ENCODE measurements around the gene OSM.

OSM gene

GRCh38 chr22:30294066-30294465 lies 27.4 kb upstream of the OSM start:
- TF ChIP-seq, protein P1, sequence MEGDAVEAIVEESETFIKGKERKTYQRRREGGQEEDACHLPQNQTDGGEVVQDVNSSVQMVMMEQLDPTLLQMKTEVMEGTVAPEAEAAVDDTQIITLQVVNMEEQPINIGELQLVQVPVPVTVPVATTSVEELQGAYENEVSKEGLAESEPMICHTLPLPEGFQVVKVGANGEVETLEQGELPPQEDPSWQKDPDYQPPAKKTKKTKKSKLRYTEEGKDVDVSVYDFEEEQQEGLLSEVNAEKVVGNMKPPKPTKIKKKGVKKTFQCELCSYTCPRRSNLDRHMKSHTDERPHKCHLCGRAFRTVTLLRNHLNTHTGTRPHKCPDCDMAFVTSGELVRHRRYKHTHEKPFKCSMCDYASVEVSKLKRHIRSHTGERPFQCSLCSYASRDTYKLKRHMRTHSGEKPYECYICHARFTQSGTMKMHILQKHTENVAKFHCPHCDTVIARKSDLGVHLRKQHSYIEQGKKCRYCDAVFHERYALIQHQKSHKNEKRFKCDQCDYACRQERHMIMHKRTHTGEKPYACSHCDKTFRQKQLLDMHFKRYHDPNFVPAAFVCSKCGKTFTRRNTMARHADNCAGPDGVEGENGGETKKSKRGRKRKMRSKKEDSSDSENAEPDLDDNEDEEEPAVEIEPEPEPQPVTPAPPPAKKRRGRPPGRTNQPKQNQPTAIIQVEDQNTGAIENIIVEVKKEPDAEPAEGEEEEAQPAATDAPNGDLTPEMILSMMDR (IDR thresholded peaks at IDR 0.05; ENCODE audit: control insufficient read depth, insufficient read depth, low read depth, low read length, missing control alignments) = no peak
- DNase-seq (ENCODE audit: low read depth) = no peak
- H3K4me3 ChIP-seq (ENCODE audit: control insufficient read depth, low read depth, low read length) = no peak overlapping the region

DNA sequence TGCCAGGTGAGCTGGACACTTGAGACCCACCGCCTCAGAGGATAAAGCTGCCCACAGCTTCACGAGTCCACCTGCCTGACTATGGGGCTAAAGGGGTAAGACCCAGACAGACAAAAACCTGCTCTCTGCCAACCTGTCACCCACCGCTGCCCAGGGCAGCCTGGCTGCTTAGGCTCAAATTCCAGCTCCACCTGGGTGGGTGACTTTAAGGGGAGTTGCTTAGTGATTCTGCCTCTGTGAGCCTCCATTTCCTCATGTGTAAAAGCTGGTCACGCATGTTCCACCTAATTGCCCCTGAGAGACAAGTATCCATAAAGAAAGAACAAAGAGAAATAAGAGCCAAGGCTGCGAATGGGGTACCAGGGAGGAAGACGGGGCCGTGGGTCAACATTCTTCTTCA lies 26.4 kb upstream of the OSM start:
- H3K4me3 ChIP-seq (ENCODE audit: control insufficient read depth, low read depth, low read length) = no peak overlapping the region
- TF ChIP-seq, protein P1 (IDR thresholded peaks at IDR 0.05; ENCODE audit: control insufficient read depth, insufficient read depth, low read depth, low read length, missing control alignments) = no peak

DNA sequence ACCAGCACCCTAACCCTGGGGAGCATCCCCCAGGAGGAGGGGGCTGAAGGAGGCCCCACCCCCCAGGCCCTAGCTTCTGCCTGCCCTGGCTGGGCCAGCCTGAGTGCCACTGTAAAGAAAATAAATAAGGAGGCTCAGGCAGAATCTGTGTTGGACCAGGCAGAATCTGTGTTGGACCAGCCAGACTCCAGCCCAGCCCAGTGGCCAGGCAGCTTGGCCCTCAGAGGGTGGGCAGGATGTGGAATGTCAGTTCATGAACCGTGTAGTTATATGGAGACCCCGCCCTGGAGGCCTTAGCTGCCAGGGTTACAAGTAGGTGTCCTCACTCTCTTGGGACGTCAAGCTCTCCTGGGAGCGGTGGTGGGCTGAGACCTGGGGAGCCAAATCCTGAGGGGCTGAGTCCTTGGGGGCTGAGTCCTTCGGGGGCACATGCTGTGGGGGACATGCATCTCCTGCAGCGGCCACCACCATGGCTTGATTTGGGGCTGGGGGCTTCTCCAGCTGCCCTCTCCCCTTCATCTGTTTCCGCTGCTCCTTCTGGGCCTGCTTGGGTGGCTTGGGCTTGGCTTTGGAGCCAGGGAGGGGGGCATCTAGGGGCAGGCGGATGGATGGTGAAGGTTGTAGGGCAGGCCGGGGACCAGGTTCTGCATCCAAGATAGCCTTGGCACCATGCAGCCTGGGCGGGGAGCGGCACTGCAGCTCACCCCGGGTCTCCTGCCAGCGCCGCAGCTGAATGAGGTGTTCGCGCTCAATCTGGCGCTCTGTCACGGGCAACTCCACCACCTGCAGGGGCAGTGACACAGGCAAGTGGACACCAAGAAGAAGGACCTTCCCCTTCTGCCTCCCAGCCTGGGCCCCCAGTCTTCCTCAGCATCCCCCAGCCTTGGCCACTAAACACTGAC lies 25.7 kb upstream of the OSM start:
- TF ChIP-seq, protein P1 (IDR thresholded peaks at IDR 0.05; ENCODE audit: control insufficient read depth, insufficient read depth, low read depth, low read length, missing control alignments) = no peak
- no peak overlapping the region for H3K4me3 ChIP-seq (ENCODE audit: control insufficient read depth, low read depth, low read length)
- DNase-seq (ENCODE audit: low read depth) = no peak

More for the DNA sequence above, 26.4 kb upstream of the OSM start:
- no peak for DNase-seq (ENCODE audit: low read depth)

DNA sequence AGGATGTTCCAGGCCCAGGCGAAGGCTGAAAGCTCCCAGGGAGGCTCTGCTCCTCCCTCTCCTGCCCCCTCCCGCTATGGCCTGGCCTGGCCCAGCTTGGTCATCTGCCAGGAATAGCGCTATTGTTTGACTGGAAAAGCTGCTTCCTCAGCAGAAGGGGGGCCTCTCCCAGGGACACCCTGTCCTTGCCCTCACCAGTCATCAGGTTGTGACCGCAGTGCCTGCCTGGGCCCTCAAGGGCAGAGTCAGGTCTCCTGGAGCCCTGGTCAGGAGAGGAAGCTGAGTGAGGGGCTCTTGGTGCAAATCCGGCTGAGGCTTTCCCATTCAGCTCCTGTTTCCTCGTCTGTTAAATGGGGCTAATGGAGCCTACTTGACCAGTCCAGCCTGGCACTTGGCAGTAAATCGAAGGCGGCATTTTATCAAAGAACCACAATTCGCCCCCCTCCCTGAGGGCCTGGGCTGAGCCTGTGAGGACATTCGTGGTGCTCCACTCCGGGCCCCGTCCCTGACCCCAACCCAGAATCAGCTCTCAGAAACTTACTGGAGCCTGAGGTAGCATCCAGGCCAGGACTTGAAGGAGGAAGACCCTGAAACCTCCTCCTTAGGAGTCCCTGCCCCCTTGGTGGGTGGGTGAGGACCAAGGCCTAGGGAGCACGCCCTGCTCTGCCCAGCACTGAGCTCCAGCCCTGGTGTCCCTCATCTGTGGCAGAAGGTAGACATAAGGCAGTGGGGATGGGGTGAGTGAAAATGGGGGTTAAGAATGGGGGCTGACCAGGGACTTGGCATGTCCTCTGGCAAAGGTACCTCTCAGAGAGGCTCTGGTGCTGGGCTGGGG lies 24.6 kb upstream of the OSM start:
- TF ChIP-seq, protein P1 (IDR thresholded peaks at IDR 0.05; ENCODE audit: control insufficient read depth, insufficient read depth, low read depth, low read length, missing control alignments) = no peak
- H3K4me3 ChIP-seq (ENCODE audit: control insufficient read depth, low read depth, low read length) = no peak overlapping the region
- DNase-seq (ENCODE audit: low read depth) = no peak

DNA sequence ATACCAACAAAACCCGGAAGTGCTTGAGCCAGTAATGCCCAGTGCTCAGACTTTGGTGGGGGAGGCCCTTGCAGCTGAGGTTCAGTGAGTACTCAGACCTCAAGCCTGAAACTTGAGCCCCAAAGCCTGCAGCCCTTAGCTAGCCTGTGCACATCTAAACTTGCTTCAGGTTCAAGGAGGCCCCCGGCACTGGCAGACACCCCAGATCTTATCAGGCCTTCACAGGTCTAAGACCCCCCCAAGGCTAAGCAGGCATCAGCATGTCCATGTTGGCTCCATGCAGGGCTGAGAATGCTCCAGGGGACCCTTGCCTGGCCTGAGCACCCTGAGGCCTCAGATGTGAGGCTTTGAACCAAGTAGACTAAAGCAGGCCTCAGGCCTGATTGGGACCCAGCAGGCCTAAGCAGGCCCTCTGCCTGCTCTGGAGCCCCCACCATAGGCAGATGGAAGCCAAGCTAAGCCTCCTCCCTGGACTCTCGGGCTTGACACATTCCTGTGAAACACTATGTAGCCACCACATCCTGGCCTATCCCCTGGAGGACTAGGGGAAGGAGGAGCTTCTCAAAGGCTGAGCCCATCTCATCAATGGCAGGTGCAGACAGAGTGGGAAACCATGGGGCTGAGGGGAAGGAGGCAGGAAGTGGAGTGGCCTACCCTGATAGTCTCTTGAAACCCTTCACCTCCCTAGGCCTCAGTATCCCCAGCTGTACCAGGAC lies 23.8 kb upstream of the OSM start:
- TF ChIP-seq, protein P1 (IDR thresholded peaks at IDR 0.05; ENCODE audit: control insufficient read depth, insufficient read depth, low read depth, low read length, missing control alignments) = no peak
- no peak overlapping the region for H3K4me3 ChIP-seq (ENCODE audit: control insufficient read depth, low read depth, low read length)
- no peak for DNase-seq (ENCODE audit: low read depth)

DNA sequence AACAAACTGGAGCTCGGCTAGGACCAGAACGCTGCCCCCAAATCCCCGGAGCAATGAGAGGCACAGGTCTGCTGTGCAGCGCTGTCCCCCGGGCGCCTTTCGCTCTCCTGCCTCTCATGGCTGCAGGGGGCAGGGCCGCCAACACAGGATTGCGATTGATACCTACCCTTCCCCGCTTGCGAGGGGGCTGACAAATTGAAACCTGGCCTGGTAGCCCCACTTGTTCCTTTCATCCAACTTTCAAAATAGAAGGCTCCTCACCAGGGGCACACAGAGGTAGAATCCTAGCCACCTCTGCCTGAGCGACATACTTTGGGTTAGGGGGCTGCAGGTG lies 23.3 kb upstream of the OSM start:
- H3K4me3 ChIP-seq (ENCODE audit: control insufficient read depth, low read depth, low read length) = peak overlapping the region; percentile 27

More for the DNA sequence above, 23.3 kb upstream of the OSM start:
- no peak for DNase-seq (ENCODE audit: low read depth)
- TF ChIP-seq, protein P1 (IDR thresholded peaks at IDR 0.05; ENCODE audit: control insufficient read depth, insufficient read depth, low read depth, low read length, missing control alignments) = no peak

All from AG09309 (cell line).